GM18520 (cell line): Measurements from ENCODE around the gene DEPDC7.
A peak's percentile ranks its signal among the peaks of the same experiment; 100 is the strongest.

ENCODE experiments used
- ATAC-seq: cut with Tn5 transposase; IDR thresholded peaks from one replicate; pipeline ENCODE4 v1.9.1; 2021; ENCODE audit not compliant: unreplicated experiment

Gene DEPDC7

GRCh38 chr11:33059331-33060007, 43.8 kb downstream of the DEPDC7 start:
- ATAC-seq, result no peak

GRCh38 chr11:33060271-33060670, 44.6 kb downstream of the DEPDC7 start:
- no peak for ATAC-seq

GRCh38 chr11:33062137-33062536, 46.5 kb downstream of the DEPDC7 start:
- no peak for ATAC-seq

DNA sequence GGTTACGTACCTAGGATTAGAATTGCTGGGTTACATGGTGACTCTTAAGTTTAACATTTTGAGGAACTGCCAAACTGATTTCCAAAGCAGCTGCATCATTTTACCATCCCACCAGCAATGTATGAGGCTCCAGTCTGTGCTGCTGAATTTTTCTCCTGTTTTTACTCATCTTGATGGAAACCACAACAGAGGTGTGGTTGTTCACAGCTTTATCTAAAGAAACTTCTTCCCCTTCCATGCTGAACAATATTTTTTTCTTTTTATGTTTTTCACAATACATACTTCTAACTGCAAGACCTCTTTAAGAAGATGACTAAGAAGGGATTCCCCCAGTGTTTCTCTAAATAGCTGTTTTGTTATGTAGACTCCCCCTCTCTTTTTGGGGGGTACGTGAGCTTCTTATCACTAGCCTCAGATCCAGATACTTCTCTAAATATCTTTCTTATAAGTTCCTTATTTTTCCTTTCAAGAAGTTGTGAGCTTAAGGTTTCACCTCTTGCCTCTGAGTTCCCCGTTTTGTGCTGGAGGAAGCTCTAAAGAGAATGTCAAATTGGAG, 47.7 kb downstream of the DEPDC7 start:
- ATAC-seq, result peak; percentile 58

GRCh38 chr11:33064033-33064825, 48.6 kb downstream of the DEPDC7 start:
- ATAC-seq, result no peak

DNA sequence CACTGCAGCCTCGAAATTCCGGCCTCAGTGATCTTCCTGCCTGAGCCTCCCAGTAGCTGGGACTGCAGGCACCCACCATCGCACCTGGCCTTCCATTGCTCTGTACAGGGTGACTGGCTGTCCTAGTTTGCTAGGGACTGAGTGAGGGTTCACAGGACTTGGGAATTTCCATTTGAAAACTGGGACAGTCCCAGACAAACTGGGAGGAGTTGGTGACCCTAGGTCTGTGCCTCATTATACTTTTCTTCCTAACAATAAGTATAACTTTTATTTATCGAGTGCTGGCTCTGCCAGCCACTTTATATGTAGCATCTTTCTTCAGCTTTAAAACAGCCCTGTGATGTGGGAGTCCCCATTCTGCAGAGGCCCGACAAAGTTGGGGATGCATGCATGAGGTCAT, 49.2 kb downstream of the DEPDC7 start:
- ATAC-seq, result no peak

GRCh38 chr11:33065445-33066178, 49.9 kb downstream of the DEPDC7 start:
- ATAC-seq, result no peak

DNA sequence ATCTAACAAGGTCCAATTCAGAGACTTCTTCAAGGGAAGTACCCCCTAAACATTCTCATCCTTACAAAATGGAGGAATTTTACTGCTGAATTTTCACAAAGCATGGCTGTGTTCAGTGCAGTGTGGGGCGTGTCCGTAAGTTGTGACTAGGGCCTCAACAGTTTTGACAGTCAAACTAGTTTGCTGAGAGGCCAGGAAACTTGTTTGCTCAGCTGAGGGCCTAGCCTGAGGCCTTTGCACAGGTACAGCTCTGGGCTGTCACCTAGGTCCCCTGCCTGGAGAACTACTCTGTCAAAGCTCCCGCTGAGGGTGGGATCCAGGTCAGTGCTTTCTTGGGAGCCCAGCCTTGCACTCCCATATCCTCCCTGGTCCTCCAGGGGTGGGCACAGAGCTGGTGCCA, 51.6 kb downstream of the DEPDC7 start:
- ATAC-seq, result no peak

DNA sequence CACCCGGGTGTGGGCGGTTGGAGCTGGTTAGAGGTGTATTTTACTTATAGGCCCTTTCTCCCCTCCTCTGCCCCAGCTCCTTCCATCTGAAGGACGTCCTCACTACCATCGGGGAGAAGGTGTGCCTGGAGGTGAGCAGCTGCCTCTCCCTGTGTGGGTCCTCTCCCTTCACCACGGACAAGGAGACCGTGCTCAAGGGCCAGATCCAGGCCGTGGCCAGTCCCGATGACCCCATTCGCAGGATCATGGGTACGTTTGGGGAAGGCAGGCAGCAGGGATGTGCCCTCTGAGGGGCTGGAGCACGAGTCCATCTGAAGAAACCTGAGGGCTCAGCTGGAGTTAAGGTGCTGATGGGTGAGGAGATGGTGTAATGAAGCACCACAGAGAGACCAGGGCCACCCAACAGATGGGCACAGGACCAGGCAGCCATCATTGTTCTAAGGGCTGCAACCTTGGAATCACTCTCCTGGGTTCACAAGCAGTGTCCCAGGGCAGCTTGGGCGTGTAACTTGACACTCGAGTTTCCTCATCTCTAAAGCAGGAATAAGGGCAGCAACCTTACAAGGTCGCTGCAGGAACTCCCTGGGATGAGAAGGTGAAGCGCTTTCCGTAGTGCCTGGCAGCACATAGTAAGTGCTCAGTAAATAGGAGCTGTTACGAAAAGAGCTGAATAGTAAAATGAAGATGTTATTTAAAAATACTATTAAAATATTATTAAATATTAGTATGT, 53.1 kb downstream of the DEPDC7 start:
- no peak for ATAC-seq

GRCh38 chr11:33072465-33072864, 56.8 kb downstream of the DEPDC7 start:
- ATAC-seq, result no peak
